Measurements from ENCODE around the gene DCTD. TPM values are rescaled to one million over a fixed set of nuclear protein-coding genes. Genes with fewer than 3 reads are reported as not detected.

Gene DCTD
- polyA plus RNA-seq, 1 experiment: 195 TPM

DNA sequence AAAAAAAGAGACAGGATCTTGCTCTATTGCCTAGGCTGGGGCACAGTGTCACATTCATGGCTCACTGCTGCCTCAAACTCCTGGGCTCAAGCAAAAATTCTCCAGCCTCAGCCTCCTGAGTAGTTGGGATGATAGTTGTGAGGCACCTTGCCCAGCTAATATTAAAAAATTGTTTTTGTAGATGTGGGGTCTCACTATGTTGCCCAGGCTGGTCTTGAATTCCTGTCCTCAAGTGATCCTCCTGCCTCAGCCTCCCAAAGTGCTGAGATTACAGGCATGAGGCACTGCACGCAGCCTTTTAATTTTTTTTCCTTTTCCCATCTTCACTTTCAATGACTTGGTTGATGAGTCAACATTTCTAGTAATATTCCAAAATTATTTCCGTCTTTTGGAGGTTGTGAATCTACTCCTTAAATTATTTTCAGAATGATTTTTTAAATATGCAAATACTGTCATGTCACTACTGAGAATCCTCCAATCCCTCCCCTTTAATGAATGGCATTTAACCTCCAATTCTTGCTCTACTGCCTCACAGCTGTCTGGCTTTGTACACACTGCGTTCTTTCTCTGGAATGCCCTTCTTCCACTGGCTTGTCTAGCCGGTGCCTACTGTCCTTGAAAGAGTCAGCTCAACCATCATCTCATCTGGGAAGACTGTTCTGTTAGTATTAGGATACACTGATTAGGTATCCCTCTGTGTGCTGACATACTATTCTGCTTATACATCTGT, 27.5 kb upstream of the DCTD start:
- CTCF ChIA-PET: no interaction called here
- TF ChIP-seq, protein P1, sequence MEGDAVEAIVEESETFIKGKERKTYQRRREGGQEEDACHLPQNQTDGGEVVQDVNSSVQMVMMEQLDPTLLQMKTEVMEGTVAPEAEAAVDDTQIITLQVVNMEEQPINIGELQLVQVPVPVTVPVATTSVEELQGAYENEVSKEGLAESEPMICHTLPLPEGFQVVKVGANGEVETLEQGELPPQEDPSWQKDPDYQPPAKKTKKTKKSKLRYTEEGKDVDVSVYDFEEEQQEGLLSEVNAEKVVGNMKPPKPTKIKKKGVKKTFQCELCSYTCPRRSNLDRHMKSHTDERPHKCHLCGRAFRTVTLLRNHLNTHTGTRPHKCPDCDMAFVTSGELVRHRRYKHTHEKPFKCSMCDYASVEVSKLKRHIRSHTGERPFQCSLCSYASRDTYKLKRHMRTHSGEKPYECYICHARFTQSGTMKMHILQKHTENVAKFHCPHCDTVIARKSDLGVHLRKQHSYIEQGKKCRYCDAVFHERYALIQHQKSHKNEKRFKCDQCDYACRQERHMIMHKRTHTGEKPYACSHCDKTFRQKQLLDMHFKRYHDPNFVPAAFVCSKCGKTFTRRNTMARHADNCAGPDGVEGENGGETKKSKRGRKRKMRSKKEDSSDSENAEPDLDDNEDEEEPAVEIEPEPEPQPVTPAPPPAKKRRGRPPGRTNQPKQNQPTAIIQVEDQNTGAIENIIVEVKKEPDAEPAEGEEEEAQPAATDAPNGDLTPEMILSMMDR (IDR thresholded peaks at IDR 0.05; ENCODE audit: low read depth, low read length): no peak
- Histone ChIP-seq H3K4me3 (ENCODE audit: low read depth, low read length) (no peak overlapping the region), H3K27me3 (ENCODE audit: control insufficient read depth, insufficient read depth, low read length) (peaks cover 15% of the 10 kb centered on the region), H3K9me3 (ENCODE audit: control insufficient read depth, insufficient read depth, low read length) (no peaks in the 10 kb centered on the region), H3K27ac (ENCODE audit: low read depth, low read length) (no peak overlapping the region)
- POLR2A ChIA-PET: no interaction called here
- DNase-seq (ENCODE audit: low read depth, low spot score): no peak

GRCh38 chr4:182939680-182940079, 22.5 kb upstream of the DCTD start:
- H3K27me3 ChIP-seq (ENCODE audit: control insufficient read depth, insufficient read depth, low read length): peaks cover 15% of the 10 kb centered on the region
- TF ChIP-seq, protein P1 (IDR thresholded peaks at IDR 0.05; ENCODE audit: low read depth, low read length): no peak
- no peak overlapping the region for H3K27ac ChIP-seq (ENCODE audit: low read depth, low read length)
- no peak overlapping the region for H3K4me3 ChIP-seq (ENCODE audit: low read depth, low read length)
- POLR2A ChIA-PET: no interaction called here
- no peak for DNase-seq (ENCODE audit: low read depth, low spot score)
- CTCF ChIA-PET: interaction anchor here (1.0 to 5.8 kb wide), 9 partner anchors 15 to 467 kb away, joined by 3 to 180 read pairs (median 10); partner anchors contain the start of gene WWC2
- no peaks in the 10 kb centered on the region for H3K9me3 ChIP-seq (ENCODE audit: control insufficient read depth, insufficient read depth, low read length)

DNA sequence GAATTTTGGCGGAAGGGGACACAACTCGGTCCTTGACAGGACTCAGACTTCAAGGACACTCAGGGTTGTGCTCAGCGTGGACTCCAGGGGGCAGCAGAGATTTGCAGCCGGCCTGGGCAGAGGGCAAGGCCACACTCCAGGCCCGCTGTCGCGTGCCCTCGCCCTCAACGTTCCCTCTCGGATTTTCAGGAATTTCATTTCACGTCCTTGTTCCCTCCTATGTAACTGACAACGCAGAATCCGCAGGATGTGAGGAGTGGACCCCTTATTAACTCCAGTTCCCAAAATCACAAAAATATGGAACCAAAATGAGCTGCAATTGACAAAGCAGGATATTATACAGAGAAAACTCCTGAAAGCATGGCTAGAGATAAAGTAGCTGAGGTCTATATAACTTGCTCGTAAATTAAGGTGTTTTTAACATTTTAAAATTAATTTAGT, 21.0 kb upstream of the DCTD start:
- POLR2A ChIA-PET: no interaction called here
- Histone ChIP-seq H3K4me3 (ENCODE audit: low read depth, low read length) (no peak overlapping the region), H3K9me3 (ENCODE audit: control insufficient read depth, insufficient read depth, low read length) (no peaks in the 10 kb centered on the region), H3K27ac (ENCODE audit: low read depth, low read length) (no peak overlapping the region), H3K27me3 (ENCODE audit: control insufficient read depth, insufficient read depth, low read length) (peaks cover 11% of the 10 kb centered on the region)
- TF ChIP-seq, protein P1 (IDR thresholded peaks at IDR 0.05; ENCODE audit: low read depth, low read length): peak; percentile 95
- CTCF ChIA-PET: interaction anchor here (0.6 to 5.8 kb wide), 43 partner anchors 8 to 536 kb away, joined by 3 to 180 read pairs (median 4); partner anchors contain the start of gene CLDN24
- no peak for DNase-seq (ENCODE audit: low read depth, low spot score)

GRCh38 chr4:182937268-182938204, 20.4 kb upstream of the DCTD start:
- Histone ChIP-seq H3K27me3 (ENCODE audit: control insufficient read depth, insufficient read depth, low read length) (peaks cover 8% of the 10 kb centered on the region), H3K27ac (ENCODE audit: low read depth, low read length) (no peak overlapping the region), H3K4me3 (ENCODE audit: low read depth, low read length) (no peak overlapping the region), H3K9me3 (ENCODE audit: control insufficient read depth, insufficient read depth, low read length) (no peaks in the 10 kb centered on the region)
- ChIA-PET CTCF (interaction anchor here (0.5 to 5.8 kb wide), 24 partner anchors 8 to 470 kb away, joined by 3 to 180 read pairs (median 6); partner anchors contain the start of gene CLDN24), POLR2A (no interaction called here)
- DNase-seq (ENCODE audit: low read depth, low spot score): no peak
- TF ChIP-seq, protein P1 (IDR thresholded peaks at IDR 0.05; ENCODE audit: low read depth, low read length): no peak

Measured in AG04450 (cell line).